ENCODE measurements around the gene KDM7A. TPM values are rescaled to one million over a fixed set of nuclear protein-coding genes. Genes with fewer than 3 reads are reported as not detected.

Gene KDM7A
- total and polyA plus RNA-seq, 2 of the 8 experiments (the other 6 are each of a cell fraction or from before 2014, with no cell fraction given), result 2.2 to 12.5 TPM

DNA sequence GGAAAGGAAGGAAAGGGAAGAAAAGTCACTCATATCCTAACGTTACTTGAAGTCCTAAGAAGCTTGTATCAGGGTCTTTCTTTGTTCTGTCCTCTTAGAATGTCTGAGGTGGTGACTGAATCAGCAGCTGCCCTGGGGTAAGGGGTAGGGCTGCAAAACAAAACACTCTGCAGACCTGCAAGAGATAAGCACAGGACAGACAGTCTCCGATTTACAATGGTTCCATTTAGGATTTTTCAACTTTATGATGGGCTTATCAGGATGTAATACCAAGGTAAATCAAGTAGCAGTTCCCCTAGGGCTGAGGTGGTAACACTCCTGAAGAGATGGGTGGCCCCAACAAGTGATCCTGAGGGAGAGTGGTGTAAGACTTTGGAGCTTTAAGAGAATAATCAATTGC, 16.5 kb downstream of the KDM7A start:
- Histone ChIP-seq H3K9me3 (ENCODE audit: insufficient read depth in 2 of 2, low read depth in 1 of 2, low read length in 1 of 2) (no peaks in the 10 kb centered on the region), H4K91ac (replicated peaks; ENCODE audit: insufficient read length, low read length) (no peak overlapping the region), H3K27me3 (replicated peaks in 1 of 4; ENCODE audit: control insufficient read depth in 3 of 4, extremely low read depth in 1 of 4, insufficient read depth in 3 of 4, low read length in 3 of 4) (no peaks in the 10 kb centered on the region), H2BK120ac (replicated peaks; ENCODE audit: low read depth, low read length) (no peak overlapping the region), H3K18ac (ENCODE audit: extremely low read depth, low read length) (no peak overlapping the region), H3K27ac (ENCODE audit: low read depth, low read length) (no peak overlapping the region), H3K79me2 (ENCODE audit: control insufficient read depth in 1 of 2, insufficient read depth in 2 of 2, low read length in 2 of 2) (peaks cover 0 to 35% of the 10 kb centered on the region in 2 experiments; a peak in 2 of 4 replicates), H4K20me1 (replicated peaks in 1 of 2; ENCODE audit: control insufficient read depth in 1 of 2, insufficient read depth in 2 of 2, low read length in 2 of 2) (no peaks in the 10 kb centered on the region), H3K4me1 (replicated peaks in 1 of 4; ENCODE audit: control insufficient read depth in 3 of 4, insufficient read depth in 4 of 4, low read length in 3 of 4) (peaks cover 2 to 7% (median 4%) of the 10 kb centered on the region in 4 experiments; a peak in 5 of 7 replicates), H3K23me2 (ENCODE audit: low read depth, low read length) (no peaks in the 10 kb centered on the region), H3K14ac (ENCODE audit: insufficient read length) (no peak overlapping the region), H2AFZ (ENCODE audit: low read length) (no peak overlapping the region), H3K4me3 (ENCODE audit: extremely low read depth in 1 of 4, insufficient read depth in 2 of 4, low read depth in 3 of 4, low read length in 4 of 4) (0 out of 8 replicates have a peak overlapping the region, but pooled peaks of 1 of the 4 experiments have one; percentile 5), H2AK5ac (ENCODE audit: low read depth, low read length) (no peak overlapping the region), H2BK20ac (ENCODE audit: low read length) (no peak overlapping the region), H4K8ac (ENCODE audit: extremely low read depth, insufficient read depth, low read length) (no peak overlapping the region), H2BK5ac (ENCODE audit: low read depth, low read length) (no peak overlapping the region), H3K9ac (replicated peaks in 1 of 4; ENCODE audit: extremely low read depth in 1 of 4, low read depth in 3 of 4, low read length in 3 of 4) (no peak overlapping the region), H3K36me3 (ENCODE audit: control insufficient read depth in 2 of 4, insufficient read depth in 4 of 4, low read length in 3 of 4) (no peaks in the 10 kb centered on the region), H3K23ac (ENCODE audit: insufficient read length) (no peak overlapping the region), H2BK12ac (ENCODE audit: low read depth, low read length) (no peak overlapping the region), H3K4ac (replicated peaks; ENCODE audit: insufficient read length, low read depth, low read length) (no peak overlapping the region), H4K5ac (ENCODE audit: insufficient read length, low read depth, low read length) (no peak overlapping the region), H3K4me2 (ENCODE audit: insufficient read depth in 1 of 2, low read depth in 2 of 2, low read length in 2 of 2) (no peak overlapping the region), H2BK15ac (ENCODE audit: low read length) (no peak overlapping the region), H3K79me1 (ENCODE audit: low read depth, low read length) (peaks cover 3% of the 10 kb centered on the region; the same call in 1 of the 2 replicates), H3K56ac (replicated peaks; ENCODE audit: insufficient read length, low read depth, low read length) (no peak overlapping the region)
- DNase-seq (ENCODE audit: low read depth in 1 of 2, low spot score in 2 of 2) (no peak), FAIRE-seq (no peak)
- CTCF ChIA-PET (ENCODE audit: partially characterized antibody), result no interaction called here
- POLR2A ChIA-PET (ENCODE audit: partially characterized antibody), result interaction anchor here (1.0 kb wide), 1 partner anchor 17 kb away, joined by 3 read pairs; no protein-coding TSS in a partner anchor
- 58% methylated on average over 2 of the region's 2 CpGs; no CpG with 5 or more reads in 1 of the 2 experiments for WGBS, 2 experiments (ENCODE audit: extremely low coverage in 1 of 2, insufficient coverage in 1 of 2, insufficient read length in 1 of 2, insufficient replicate concordance in 2 of 2, low coverage in 1 of 2, low lambda C conversion rate in 2 of 2, missing lambda C conversion rate in 1 of 2)
- TF ChIP-seq, protein P1, sequence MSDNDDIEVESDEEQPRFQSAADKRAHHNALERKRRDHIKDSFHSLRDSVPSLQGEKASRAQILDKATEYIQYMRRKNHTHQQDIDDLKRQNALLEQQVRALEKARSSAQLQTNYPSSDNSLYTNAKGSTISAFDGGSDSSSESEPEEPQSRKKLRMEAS (IDR thresholded peaks at IDR 0.05), result no peak
- no peak for TF ChIP-seq BACH1 (IDR thresholded peaks at IDR 0.05; ENCODE audit: low read length)
